HFFc6 (cell line): ENCODE data around the gene ESPN. TPM values are rescaled to one million over a fixed set of nuclear protein-coding genes. Genes with fewer than 3 reads are reported as not detected.
A peak's percentile ranks its signal among the peaks of the same experiment; 100 is the strongest.

Experiments
- DNase-seq: peaks from one replicate; pipeline ENCODE4 v3.0.0-alpha.2; 2018
- H3K27ac Mint-ChIP-seq: 2 replicates; pipeline ENCODE4 v1.8.0; 2020; ENCODE audit warnings: mild to moderate bottlenecking, mixed read lengths
- H3K27me3 Mint-ChIP-seq: 2 replicates; pipeline ENCODE4 v1.8.0; 2021; ENCODE audit warnings: mild to moderate bottlenecking, moderate library complexity, mixed read lengths; ENCODE audit not compliant: insufficient read depth
- H3K36me3 Mint-ChIP-seq: 2 replicates; pipeline ENCODE4 v1.8.0; 2021; ENCODE audit warnings: low read depth, mixed read lengths
- H3K4me1 Mint-ChIP-seq: 2 replicates; pipeline ENCODE4 v1.8.0; 2020; ENCODE audit warnings: low read depth, mixed read lengths
- H3K4me3 Mint-ChIP-seq: 2 replicates; pipeline ENCODE4 v1.8.0; 2020; ENCODE audit warnings: mild to moderate bottlenecking, moderate library complexity, mixed read lengths
- H3K9me3 Mint-ChIP-seq: 2 replicates; pipeline ENCODE4 v1.8.0; 2020; ENCODE audit warnings: mild to moderate bottlenecking, mixed read lengths
- CTCF ChIP-seq: fragments of 200-600 bp; sonication (generic); IDR thresholded peaks from 2 replicates; pipeline ENCODE4 v1.5.0; 2021; ENCODE audit warnings: antibody characterized with exemption, mild to moderate bottlenecking
- total RNA-seq, 6 experiments: library from RNA; stranded (reverse); fragmentation: NEBNext Ultra II Directional; extraction: Animal tissue kit (Norgen Biotek cat#: 25700); gene quantifications; 2 replicates in 1 of 6; 3 replicates in 5 of 6; pipeline ENCODE4 v1.2.3, GENCODE V29; 2021

Gene ESPN
- total RNA-seq, 6 experiments from 2014 or later = not detected

- DNase-seq = no peak
- Mint-ChIP-seq H3K4me3 (no peak overlapping the region), H3K27me3 (peaks cover 5% of the 10 kb centered on the region), H3K36me3 (no peaks in the 10 kb centered on the region), H3K4me1 (no peaks in the 10 kb centered on the region), H3K9me3 (no peaks in the 10 kb centered on the region), H3K27ac (no peak overlapping the region)
- no peak for TF ChIP-seq CTCF
These were observed 50.3 kb downstream of the ESPN start for GRCh38 chr1:6474815-6475282.

- H3K27me3 Mint-ChIP-seq = peaks cover 5% of the 10 kb centered on the region
- H3K9me3 Mint-ChIP-seq = no peaks in the 10 kb centered on the region
- no peak overlapping the region for H3K27ac Mint-ChIP-seq
- peak; percentile 11 for DNase-seq
- no peaks in the 10 kb centered on the region for H3K36me3 Mint-ChIP-seq
- H3K4me3 Mint-ChIP-seq = no peak overlapping the region
- no peaks in the 10 kb centered on the region for H3K4me1 Mint-ChIP-seq
- TF ChIP-seq CTCF = peak; percentile 98
These were observed 51.0 kb downstream of the ESPN start for GRCh38 chr1:6475381-6476133.

GRCh38 chr1:6476483-6476882 is 51.9 kb downstream of the ESPN start:
- DNase-seq = no peak
- no peaks in the 10 kb centered on the region for H3K4me1 Mint-ChIP-seq
- TF ChIP-seq CTCF = no peak
- no peaks in the 10 kb centered on the region for H3K9me3 Mint-ChIP-seq
- H3K27me3 Mint-ChIP-seq = peaks cover 7% of the 10 kb centered on the region
- H3K36me3 Mint-ChIP-seq = no peaks in the 10 kb centered on the region
- no peak overlapping the region for H3K27ac Mint-ChIP-seq
- H3K4me3 Mint-ChIP-seq = no peak overlapping the region

GRCh38 chr1:6477039-6477820 is 52.7 kb downstream of the ESPN start:
- Mint-ChIP-seq H3K4me1 (no peaks in the 10 kb centered on the region), H3K27me3 (peaks cover 5% of the 10 kb centered on the region), H3K4me3 (no peak overlapping the region), H3K9me3 (no peaks in the 10 kb centered on the region), H3K27ac (no peak overlapping the region), H3K36me3 (no peaks in the 10 kb centered on the region)
- TF ChIP-seq CTCF = no peak
- no peak for DNase-seq

GRCh38 chr1:6481820-6482219 is 57.2 kb downstream of the ESPN start:
- Mint-ChIP-seq H3K4me1 (peaks cover 8% of the 10 kb centered on the region), H3K27me3 (peaks cover 18% of the 10 kb centered on the region), H3K27ac (no peak overlapping the region), H3K36me3 (no peaks in the 10 kb centered on the region), H3K4me3 (no peak overlapping the region), H3K9me3 (no peaks in the 10 kb centered on the region)
- DNase-seq = no peak
- no peak for TF ChIP-seq CTCF
